BE2C (cell line): ENCODE results near the gene GRK3.
"Not testable (repeated sequence)": the region's sequence is repeated elsewhere in the genome, so short reads cannot be mapped to it uniquely, and the experiment has no call there.

Source experiments
- DNase-seq: peaks from one replicate; pipeline ENCODE4 v3.0.0-alpha.2; 2020
- H3K27me3 ChIP-seq: fragments of 250-450 bp; sonication (Bioruptor Pico); 2 replicates; pipeline ENCODE4 v1.5.1; 2020; ENCODE audit warnings: mild to moderate bottlenecking
- H3K36me3 ChIP-seq: fragments of 250-450 bp; sonication (Bioruptor Pico); 2 replicates; pipeline ENCODE4 v1.5.1; 2020; ENCODE audit warnings: mild to moderate bottlenecking
- H3K4me1 ChIP-seq: fragments of 250-450 bp; sonication (Bioruptor Pico); 2 replicates; pipeline ENCODE4 v1.5.1; 2020
- H3K4me3 ChIP-seq: 2 replicates; pipeline ENCODE4 v1.5.1; 2011; ENCODE audit warnings: low read depth, low read length
- H3K9me3 ChIP-seq: fragments of 250-450 bp; sonication (Bioruptor Pico); 2 replicates; pipeline ENCODE4 v1.5.1; 2020
- TF ChIP-seq, protein P1 (sequence below): IDR thresholded peaks from 2 replicates; pipeline ENCODE4 v1.5.1; 2012; ENCODE audit warnings: mild to moderate bottlenecking, low read depth, low read length

GRK3 gene

DNA sequence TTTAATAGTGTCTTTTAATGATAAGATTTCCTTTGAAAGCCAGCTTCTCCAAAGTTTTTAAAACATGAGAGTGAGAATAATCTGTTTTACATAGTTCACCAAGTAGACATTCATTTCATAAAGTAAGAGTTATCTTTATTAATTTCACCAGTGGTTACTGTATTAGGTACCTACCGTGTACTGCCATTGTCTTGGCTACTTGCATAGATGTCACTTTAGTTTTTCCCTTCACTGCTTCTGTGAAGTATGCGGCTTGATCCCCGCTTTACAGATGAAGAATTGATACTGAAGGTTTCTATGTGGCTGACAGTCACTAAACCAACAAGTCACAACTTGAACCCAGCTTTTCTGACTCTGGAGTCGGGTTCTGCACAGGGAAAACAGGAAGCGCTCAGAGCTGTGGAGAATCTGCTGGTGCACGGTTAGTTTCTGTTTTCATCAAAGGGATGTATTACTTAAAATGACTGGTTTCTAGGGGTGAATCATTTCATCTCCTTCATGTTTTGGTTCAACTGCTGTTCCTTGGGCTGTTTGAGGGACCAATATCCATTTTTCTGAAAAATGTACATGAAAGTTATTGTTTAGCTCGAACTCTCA, 138.2 kb downstream of the GRK3 start:
- Histone ChIP-seq H3K4me1 (peaks cover 47% of the 10 kb centered on the region), H3K36me3 (peaks cover 74% of the 10 kb centered on the region), H3K27me3 (no peaks in the 10 kb centered on the region), H3K9me3 (no peaks in the 10 kb centered on the region), H3K4me3 (no peak overlapping the region; the same call in 1 of the 2 replicates)
- DNase-seq: no peak
- TF ChIP-seq, protein P1, sequence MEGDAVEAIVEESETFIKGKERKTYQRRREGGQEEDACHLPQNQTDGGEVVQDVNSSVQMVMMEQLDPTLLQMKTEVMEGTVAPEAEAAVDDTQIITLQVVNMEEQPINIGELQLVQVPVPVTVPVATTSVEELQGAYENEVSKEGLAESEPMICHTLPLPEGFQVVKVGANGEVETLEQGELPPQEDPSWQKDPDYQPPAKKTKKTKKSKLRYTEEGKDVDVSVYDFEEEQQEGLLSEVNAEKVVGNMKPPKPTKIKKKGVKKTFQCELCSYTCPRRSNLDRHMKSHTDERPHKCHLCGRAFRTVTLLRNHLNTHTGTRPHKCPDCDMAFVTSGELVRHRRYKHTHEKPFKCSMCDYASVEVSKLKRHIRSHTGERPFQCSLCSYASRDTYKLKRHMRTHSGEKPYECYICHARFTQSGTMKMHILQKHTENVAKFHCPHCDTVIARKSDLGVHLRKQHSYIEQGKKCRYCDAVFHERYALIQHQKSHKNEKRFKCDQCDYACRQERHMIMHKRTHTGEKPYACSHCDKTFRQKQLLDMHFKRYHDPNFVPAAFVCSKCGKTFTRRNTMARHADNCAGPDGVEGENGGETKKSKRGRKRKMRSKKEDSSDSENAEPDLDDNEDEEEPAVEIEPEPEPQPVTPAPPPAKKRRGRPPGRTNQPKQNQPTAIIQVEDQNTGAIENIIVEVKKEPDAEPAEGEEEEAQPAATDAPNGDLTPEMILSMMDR: no peak

DNA sequence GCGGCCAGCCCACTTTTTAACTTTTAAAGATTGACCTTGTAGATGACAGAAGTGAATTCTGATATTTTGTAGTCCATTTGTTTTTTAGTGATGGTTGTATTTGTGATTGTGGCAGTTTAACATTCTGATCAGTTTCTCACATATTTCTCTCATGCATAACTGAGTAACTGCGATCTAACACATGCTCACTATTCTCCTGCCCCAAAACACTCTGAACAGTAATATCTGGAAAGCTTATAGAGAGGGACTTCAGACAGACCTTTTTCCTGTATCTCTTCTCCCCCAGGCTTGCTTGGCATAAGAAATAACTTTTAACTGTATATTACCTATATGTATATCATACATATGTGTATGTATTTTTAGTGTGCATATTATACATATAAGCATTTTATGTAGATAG, 140.2 kb downstream of the GRK3 start:
- Histone ChIP-seq H3K36me3 (peaks cover 86% of the 10 kb centered on the region), H3K9me3 (no peaks in the 10 kb centered on the region), H3K4me1 (peaks cover 33% of the 10 kb centered on the region), H3K4me3 (no peak overlapping the region), H3K27me3 (no peaks in the 10 kb centered on the region)
- no peak for DNase-seq
- TF ChIP-seq, protein P1: no peak

DNA sequence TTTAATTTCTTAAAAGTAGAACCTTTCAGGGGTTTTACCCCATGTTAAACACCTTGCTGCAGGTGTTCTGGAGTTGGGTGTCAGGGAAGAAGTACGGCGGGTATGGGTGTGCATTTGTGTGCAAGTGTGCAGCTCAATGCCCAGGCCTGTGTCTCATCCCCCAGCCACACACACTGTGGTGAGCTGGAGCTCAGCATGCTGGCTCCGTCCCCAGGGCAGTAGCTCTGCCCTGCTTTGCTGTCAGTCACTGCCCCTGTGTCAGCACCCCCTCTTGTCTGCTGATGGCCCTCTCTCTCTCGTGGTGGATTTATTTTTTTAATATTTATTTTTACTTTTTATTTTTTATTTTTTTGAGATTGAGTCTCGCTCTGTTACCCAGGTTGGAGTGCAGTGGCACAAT, 141.7 kb downstream of the GRK3 start:
- peaks cover 89% of the 10 kb centered on the region for H3K36me3 ChIP-seq
- no peak overlapping the region for H3K4me3 ChIP-seq
- TF ChIP-seq, protein P1: no peak
- no peaks in the 10 kb centered on the region for H3K27me3 ChIP-seq
- no peaks in the 10 kb centered on the region for H3K9me3 ChIP-seq
- H3K4me1 ChIP-seq: peaks cover 18% of the 10 kb centered on the region
- DNase-seq: no peak

DNA sequence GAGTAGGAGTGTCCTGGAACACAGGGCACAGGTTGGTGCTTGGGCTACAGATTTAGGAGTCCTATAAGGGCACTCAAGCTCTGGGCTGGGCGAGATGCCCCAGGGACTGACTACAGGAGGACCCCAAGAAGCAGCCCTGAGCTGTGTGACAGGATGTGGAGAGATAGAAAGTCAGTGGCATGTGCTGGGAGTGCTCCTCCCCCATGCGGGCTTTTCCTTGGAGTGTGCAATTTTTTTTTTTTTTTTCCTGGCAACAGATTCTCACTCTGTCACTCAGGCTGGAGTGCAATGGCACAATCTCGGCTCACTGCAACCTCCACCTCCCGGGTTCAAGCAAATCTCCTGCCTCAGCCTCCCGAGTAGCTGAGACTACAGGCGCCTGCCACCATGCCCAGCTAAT, 144.0 kb downstream of the GRK3 start:
- H3K4me1 ChIP-seq, DNase-seq: not testable (repeated sequence)
- H3K36me3 ChIP-seq: peaks cover 95% of the 10 kb centered on the region

DNA sequence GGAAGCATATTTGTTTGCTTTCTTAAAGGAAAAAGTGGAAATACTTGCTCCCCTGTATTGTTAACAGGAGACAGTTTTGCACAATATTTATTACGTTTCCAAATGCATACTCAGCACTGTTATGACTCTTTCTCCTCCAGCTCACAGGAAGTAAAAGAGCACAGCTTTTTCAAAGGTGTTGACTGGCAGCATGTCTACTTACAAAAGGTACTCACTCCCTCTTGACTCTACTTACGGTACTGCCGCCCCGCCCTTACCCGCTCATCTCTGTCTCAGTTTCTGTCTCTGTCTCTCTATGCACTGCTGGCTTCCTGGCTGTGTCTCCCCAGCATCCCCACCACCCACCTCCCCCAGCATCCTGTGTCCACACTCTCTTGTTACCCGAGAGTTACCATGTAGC, 145.3 kb downstream of the GRK3 start:
- DNase-seq: no peak
- H3K9me3 ChIP-seq: no peaks in the 10 kb centered on the region
- TF ChIP-seq, protein P1: no peak
- no peak overlapping the region for H3K4me3 ChIP-seq
- peaks cover 2% of the 10 kb centered on the region; the same call in 1 of the 2 replicates for H3K4me1 ChIP-seq
- H3K36me3 ChIP-seq: peaks cover 95% of the 10 kb centered on the region
- no peaks in the 10 kb centered on the region for H3K27me3 ChIP-seq

More for the DNA sequence above, 144.0 kb downstream of the GRK3 start:
- not testable (repeated sequence) for H3K9me3 ChIP-seq, H3K4me3 ChIP-seq, H3K27me3 ChIP-seq

DNA sequence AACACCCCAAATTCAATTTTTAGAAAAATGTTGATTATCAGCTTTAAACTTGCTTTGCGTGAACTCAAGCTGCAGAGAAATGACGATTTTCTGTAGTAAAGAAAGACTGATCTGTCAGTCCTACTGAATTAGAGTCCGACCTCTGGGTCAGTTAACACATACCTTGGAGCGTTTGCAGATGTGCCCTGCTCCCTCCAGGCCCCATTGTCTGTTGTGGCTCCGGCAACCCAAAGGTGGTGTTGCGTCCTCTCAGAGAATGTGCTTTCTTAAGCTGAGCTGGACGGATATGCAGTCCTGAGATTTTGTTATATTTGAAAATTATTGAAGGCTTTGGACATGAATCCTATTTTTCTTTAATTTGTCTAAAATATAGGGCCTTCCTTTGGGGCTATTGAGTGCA, 146.0 kb downstream of the GRK3 start:
- Histone ChIP-seq H3K4me1 (peaks cover 2% of the 10 kb centered on the region; the same call in 1 of the 2 replicates), H3K36me3 (peaks cover 95% of the 10 kb centered on the region), H3K9me3 (no peaks in the 10 kb centered on the region), H3K4me3 (no peak overlapping the region), H3K27me3 (no peaks in the 10 kb centered on the region)
- no peak for DNase-seq
- TF ChIP-seq, protein P1: no peak
